NCI-H510A (cell line): ENCODE results near the gene SH3RF3.
"Not testable (repeated sequence)": the region's sequence is repeated elsewhere in the genome, so short reads cannot be mapped to it uniquely, and the experiment has no call there.

ENCODE experiments used
- DNase-seq: peaks from one replicate; lab custom pipeline; 2025; lab: John Stamatoyannopoulos, UW

The SH3RF3 gene

DNA sequence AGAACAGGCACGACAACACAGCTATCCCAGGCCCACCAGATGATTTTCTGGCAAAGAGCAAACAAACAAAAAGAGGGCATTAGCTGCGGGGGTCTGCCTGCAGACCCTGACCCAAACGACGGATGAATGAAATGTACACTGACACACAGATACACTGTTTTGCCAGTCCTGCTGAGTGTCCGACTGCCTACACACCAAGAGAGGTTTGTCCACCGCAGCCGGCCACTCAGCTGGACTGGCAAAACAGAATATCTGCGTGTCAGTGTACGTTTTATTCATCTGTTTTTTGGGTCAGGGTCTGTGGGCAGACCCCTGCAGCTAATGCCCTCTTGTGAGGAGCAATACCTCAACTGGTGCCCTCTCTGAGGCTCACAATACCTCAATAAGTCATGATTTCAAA lies 10.7 kb upstream of the SH3RF3 start:
- no peak for DNase-seq

DNA sequence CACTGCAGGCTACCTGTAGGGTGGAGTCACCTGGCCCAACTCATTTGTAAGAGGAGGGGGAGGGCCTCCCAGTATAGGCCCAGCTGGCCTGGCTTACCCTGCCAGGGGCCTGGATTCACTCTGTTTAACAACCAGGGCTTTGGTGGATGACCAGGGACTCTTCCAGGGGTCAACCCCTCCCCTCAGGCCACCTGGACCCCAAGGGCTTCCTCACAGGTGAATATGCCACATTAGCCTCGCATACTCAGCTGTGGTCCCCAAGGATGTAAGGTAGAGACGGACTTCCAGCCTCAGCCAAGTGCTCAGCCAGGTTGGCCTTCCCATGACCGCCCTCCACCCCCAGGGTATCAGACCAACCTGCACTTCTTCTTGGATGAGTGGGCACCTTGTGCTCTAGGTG lies 8.8 kb upstream of the SH3RF3 start:
- no peak for DNase-seq

DNA sequence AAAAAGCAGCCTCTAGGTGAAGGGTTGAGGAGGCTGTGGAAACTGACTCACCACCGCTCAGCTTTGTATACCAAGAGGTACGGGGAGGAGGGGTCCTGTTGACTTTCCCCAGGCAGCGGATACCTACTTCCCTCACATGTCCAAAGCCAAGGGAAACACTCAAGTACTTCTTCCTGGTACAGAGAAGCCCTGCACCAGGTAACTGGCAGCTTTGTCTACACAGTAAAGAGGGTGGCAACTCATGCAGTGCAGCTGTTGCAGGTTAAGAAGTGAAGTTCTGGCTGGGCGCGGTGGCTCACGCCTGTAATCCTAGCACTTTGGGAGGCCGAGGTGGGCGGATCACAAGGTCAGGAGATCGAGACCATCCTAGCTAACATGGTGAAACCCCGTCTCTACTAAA lies 8.3 kb upstream of the SH3RF3 start:
- not testable (repeated sequence) for DNase-seq

DNA sequence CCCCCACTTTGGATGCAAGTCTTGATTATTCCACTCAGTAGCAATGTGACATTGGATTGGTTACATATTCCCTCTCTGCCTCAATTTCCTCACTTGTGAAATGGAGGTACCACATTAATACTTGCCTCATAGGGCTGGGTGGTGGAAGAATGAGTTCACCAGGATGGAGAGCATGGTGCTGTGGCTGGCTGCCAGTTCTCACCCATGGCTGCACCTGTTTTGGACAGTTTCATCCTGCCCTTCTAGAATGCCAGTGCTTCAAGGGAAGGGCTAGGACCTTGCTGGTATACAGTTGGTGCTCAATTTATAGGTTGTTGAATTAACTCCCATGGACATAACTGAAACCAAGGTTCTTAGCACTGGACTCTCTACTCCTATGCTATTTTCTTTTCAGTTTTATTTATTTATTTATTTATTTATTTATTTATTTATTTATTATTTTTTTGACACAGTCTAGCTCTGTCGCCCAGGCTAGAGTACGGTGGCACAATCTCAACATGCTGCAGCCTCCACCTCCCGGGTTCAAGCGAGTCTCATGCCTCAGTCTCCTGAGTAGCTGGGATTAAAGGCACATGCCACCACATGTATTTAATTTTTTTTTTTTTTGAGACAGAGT lies 5.3 kb upstream of the SH3RF3 start:
- DNase-seq = no peak

DNA sequence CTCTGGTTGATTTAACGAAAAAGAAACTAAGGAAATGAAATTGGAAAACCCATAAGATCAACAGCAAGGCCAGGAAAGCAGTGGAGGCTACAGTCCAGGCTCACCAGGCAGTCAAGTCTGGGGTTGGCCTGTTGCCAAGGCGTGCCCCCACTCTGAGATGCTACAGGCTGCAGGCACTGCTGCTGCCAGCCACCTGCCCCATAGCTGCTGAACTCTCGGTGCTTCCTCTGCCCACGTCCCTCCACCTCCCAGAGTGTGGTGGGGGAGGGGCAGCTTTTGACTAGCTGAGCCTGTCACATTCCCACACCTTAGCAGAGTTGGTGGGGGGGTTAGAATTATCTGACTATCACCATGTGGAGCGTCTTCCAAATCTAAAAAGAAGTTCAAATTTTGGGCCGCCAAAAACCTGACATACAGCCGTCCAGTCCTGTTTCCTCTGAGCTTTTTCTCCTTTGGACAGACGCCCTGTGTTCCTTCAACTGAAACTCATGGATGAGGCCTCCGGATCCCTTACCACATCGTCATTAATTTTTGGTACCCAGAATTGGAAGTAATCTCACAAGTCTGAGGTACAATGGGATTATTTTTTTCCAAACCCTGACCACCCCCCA lies 3.9 kb upstream of the SH3RF3 start:
- peak; percentile 58 for DNase-seq

DNA sequence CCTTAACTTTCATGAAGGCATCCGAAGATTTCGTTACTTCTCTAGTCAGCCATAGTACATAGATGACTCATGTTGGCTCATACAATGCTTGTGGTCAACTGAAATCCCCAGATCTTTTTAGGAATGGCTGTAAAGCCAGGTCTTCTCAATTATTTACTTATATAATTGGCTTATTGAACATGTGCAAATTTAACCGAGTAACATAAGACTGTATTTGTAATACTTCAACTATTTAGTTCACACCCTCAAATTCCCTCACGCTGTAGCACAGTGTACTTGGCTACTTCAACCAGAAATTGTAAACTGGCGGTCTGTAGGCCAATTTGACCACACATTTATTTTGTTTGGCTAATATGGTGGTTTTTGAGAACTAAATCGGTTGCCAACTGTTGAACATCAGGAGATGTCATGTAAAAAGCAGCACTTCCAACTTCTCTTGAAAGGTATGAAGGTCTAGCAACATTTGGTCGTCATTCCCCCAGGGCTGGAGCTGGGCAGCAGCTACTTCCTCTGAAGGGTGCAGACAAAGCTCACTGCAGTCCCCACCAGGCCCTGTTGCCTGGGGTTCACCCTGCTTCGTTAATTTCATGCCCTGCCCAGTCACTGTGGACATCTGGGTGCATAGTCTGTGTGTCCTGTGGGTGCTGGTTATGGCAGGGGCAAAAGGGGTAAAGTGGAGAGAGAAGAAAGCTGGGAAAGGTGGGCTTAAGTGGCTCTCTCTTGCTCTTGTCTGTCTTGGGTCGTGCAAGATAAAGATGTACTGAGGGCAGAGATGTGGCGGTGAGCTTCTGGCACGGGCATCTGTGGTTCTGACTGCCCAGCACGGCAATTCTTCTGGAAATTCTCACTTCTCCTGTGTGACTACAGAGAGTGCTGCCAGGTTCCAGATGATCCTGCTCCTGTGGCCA lies 3.2 kb upstream of the SH3RF3 start:
- DNase-seq = no peak

DNA sequence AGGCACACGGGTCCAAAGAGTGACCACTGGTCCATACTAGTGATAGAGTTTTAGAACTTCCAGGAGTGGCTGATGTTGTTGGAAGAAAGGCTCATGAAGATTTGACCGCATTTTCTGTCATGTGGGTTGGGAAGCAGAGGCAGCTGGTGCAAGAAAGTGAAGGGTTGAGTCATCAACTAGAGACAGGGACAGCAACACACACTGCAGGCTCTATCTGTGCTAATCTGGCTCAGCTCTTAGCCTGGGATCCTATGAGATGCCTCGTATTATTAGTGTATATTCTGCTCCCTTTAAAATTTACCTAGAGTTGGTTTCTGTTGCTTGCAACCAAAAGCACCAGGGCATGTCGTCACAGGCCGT lies 2.5 kb upstream of the SH3RF3 start:
- no peak for DNase-seq

DNA sequence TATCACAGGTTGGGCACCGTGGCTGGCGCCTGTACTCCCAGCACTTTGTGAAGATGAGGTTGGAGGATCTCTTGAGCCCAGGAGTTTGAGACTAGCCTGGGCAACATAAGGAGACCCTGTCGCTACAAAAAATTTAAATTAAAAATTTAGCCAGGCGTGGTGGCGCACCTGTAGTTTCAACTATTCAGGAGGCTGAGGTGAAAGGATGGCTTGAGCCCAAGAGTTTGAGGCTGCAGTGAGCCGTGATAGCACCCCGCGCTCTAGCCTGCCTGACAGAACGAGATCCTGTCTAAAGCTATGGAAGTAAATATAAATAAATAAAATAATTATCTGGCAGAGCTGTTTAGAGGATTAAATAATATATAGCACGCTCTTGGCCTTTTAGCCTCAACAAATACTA lies 1.4 kb upstream of the SH3RF3 start:
- no peak for DNase-seq

DNA sequence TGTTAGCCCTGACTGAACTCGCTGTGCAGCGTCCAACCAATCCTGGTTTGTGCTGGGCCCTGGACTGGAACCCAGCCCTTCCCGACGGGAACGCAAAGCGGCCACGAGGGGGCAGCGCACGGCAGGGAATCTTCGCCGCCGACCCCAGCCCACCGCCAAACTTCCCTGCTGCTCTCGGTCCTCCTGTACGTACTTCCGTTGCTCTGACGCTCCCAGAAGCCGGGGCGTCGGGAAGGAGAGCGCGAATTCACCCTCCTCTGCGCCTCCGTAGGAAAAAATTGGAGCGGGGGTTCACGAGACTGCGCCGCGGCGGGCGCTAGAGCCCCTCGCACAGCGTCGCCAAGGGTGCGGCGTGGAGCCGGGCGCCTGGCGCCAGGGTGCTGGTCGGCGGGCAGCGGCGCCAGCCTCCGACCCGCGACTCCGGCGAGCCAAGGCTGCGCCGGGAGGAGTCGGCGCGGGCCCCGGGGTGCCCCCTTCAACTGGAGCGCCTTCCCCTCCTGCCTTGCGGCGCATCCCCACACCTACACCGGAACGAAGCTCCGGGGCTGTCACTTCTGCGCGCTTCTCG lies 873 bp upstream of the SH3RF3 start:
- peak; percentile 81 for DNase-seq

DNA sequence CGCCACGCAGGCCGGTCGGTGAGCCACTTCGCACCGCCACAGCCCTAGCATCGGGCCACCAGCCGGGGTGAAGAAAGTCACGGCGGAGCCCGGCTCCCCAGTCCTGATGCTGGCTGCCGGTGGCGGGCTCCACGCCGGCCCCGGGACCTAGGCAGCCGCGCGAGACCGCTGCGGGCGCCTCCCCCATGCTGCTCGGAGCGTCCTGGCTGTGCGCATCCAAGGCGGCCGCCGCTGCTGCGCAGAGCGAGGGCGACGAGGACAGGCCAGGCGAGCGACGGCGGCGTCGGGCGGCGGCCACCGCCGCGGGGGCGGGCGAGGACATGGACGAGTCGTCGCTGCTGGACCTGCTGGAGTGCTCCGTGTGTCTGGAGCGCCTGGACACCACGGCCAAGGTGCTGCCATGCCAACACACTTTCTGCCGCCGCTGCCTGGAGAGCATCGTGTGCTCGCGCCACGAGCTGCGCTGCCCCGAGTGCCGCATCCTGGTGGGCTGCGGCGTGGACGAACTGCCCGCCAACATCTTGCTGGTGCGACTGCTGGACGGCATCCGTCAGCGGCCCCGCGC lies 433 bp downstream of the SH3RF3 start:
- DNase-seq = no peak

DNA sequence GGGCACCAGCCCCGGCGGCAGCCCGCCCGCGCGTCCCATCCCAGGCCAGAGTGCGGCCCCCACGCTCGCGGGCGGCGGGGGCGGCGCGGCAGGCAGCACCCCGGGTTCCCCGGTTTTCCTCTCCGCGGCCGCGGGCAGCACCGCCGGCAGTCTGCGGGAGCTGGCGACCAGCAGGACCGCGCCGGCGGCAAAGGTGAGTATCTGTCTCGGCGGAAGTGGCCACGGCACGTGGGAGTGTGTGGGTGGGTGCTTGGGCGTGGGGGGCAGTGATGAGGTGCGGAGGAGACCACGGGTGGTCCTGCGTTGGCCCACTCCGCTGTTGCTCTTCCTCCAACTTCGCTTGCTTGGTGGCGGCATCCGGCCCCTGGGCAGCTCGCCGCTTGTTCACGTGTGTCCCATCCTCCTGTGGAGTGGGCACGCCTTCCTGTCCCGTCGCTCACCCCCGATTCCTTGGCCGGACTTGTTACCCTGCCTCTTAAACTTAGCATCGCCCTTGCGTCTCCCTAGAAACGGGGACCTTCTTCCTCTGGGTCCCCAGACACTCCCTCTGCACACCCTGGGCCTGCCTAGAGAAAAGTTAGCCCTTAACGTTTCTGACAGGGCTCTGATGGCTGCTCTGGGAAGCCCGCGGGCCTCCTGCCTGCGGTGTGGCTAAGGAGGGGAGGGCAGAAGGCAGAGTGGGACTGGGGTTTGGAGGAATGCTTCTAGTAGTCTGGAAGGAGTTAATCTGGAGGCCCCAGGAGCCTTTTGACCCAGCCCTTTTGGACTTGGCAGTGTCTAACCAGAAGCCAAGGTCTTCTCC lies 1.1 kb downstream of the SH3RF3 start:
- DNase-seq = no peak

DNA sequence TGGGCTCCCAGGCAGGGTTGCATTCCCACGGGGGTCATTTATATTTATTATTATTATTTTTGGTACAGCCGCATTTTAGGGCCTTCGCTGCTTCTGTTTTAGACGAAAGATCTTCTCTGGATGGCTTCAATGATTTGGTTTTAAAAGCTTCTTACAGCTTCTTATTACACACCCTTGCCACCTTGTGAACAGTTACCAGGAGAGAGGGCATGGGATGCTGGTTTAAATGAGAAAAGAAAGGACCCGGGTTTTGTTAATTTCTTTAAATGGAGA lies 1.7 kb downstream of the SH3RF3 start:
- DNase-seq = no peak

DNA sequence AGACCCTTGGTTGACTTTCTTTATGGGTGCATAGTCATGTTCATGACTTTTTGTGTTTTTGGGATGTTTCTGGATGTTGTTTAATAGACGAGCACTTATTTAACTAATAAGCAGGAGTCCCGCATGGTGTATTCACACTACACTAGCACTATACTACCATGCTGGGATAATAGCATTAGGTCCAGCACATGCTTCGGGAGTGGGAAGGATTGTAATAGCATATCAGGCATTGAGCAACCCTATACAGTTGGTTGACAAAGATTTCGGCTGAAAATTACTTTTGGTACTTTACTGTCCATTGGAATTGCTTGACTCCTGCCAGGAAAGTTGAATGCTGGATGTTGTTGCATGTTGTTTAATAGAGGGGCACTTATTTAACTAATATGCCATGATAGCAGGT lies 2.8 kb downstream of the SH3RF3 start:
- no peak for DNase-seq

DNA sequence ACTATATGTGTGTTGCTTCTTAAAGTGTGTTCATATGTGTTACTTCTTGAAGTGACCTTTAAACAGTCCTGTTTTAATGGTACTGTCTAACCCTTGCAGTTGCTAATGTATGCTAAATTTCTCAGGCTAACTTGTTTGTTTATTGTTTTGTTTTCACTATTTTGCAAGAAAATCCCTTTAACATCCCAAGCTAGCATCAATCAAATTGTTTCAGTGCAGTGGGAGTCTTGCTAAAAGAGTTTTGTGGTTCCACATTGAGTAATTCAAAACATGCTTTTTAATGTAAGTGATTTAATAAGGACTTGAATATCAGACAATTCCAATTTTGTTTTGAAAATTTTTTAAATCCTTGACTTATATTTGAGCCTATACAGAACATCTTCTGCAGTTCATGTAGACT lies 3.6 kb downstream of the SH3RF3 start:
- DNase-seq = no peak

DNA sequence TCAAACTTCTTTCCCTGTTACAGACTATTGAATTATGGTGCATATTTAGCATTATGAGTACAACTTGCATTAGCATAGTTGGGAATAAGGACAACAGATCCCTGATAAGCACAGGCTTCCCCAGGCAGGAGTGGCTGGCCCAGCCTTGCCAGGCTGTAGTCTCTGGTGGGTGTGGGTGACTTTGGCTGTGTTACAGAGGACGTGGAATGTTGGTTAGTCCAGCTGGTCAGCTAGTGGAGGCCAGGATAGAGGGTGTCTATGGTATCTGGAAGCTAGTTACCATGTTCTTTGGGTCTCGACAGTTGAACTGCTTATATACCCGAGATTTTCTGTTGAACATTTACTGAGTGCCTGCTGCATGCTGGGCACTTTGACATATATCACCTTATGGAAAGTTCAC lies 4.7 kb downstream of the SH3RF3 start:
- DNase-seq = no peak

DNA sequence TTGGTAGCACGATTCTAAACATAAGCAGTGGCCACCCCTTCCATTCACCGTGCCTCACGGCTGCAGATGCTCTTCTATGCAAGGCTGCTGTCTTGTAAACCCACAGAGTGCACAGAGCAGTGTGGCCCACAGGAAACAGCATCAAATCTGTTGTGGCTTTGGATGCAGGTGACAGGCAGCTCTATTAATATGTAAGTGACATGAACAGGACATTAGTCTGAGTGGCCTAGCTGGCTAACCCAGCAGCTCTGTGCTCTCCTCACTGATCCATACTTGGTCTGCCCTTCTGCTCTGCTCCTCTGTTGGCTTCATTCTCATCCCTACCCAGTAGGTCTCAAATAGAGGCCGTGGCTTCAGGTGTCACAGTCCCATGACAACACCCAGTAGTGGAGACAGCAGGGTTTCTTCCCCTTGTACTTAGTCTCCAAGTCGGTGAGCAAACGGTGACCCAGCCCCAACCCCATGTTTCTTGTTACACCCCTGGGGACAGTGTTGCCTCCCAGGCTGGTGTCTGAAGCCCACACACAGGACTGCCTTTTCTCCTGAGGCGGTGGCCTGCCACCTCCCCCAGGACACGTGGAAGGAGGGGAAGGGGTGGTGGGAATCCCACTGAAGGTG lies 5.8 kb downstream of the SH3RF3 start:
- no peak for DNase-seq

DNA sequence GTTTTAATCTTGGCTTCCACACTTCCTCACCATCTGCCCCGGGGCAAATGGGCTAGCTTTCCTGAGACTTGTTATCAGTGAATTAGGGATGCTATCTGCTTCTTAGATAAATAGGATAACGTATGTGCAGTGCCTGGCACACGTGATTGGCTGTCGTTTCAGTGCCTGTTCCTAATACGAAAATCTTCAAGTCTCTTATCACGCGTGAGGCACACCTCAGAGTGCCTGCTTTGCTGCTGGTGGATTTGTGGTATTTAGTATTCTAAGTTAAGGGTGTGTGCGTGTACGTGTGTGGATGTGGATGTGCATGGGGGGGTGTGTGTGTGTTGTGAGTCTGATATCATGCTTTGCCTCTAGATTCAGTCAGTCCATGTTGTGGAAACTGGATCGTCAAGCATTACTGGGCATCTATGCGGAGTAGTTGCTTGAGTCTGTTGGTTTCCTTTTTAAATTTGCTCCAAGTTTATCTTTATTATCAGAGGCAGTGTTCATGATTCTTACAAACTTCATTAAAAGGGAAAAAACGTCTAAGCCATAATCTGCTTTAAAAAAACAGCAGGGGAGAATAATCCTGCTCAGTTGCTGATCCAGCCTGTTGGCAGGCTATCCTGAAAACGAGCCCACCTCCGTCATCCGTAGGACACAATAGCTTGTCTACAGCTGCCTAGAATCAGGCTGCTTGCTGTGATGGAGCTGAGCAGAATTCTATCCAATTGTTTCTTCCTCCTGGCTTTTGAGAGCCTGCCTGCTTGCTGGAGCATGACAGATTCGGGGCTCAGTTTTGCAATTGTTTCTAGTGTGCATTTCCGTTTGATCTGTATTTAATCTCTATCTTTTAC lies 6.6 kb downstream of the SH3RF3 start:
- no peak for DNase-seq

DNA sequence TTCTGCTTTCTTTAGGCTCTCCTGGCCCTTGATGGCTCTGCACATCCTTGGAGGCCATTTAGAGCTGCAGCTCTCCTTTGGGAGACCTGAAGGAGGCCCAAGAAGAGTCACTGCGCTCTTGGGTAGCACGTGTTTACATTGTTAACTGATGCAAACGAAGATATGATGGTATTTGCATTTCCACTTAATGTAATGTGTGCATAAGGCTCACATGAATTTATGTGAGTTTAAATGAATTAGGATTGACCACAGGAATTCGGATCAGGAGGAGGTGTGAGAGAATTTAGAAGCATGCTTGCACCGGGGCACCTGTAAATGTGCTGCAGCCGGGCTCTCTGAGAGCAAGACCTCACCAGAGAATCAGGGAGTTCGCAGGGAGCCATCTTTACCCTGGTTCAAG lies 7.5 kb downstream of the SH3RF3 start:
- no peak for DNase-seq

DNA sequence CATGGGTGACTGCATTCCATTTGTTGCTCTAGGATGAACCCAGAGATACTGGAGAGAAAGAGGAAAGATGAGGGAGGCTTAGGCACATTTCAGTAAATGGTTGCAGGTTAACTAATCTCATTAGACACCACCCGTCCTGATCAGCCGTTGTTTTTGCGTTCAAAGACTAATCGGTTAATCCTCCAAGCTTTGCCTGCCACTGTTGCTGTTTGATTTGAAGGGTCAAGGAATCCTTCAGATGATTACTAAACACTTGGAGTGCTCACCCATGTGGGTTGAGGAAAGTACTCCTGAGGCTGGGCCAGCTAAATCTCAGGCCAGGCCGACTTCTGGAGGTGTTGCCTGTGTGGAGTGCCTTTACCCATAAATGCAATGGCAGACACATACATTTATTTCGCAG lies 8.6 kb downstream of the SH3RF3 start:
- no peak for DNase-seq

DNA sequence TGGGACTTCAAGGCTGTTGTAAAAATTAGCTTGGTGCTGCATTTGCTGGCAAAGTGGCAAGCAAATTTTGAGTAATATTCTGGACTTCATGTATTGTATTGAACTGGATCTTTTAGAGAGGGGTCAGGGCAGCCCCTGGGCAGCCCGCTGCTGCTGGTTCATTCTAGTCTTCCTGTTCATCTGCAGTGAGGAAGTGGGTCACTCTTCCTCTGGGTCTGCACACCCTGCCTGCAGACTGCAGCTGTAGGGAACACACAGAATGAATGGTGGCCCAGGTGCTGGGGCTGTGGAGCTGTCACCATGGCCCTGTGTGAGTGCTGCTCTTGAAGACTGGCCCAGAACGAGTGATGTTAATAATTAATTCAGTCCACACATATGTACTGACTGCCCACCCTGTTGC lies 9.4 kb downstream of the SH3RF3 start:
- DNase-seq = no peak

DNA sequence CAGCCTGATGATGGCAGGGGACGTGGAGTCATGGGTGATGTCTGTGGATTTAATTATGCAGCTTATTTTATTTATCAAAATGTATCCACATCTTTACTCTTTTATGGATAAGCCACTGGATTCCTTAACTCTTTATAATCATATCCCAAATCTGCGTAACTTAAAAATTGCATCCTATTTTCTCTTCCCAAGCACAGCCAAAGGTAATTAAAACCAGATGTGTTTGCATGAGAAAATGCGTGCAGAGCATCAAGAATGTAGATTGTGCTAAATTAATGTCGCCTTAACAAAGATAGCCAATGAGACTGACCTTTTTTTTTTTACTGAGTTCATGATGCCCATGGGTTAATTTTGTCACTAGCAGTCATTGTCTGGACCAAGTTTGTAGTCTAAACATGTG lies 10.0 kb downstream of the SH3RF3 start:
- no peak for DNase-seq
